ENCODE measurements around the gene PSMB3.
A peak's percentile ranks its signal among the peaks of the same experiment; 100 is the strongest.

Gene PSMB3

GRCh38 chr17:38752308-38753070 lies at the start of gene PSMB3:
Gene PSMB3 (plus strand): TSS chr17:38752741. CDS start chr17:38752827, 86 bp downstream.
- peak; percentile 98 for DNase-seq

GRCh38 chr17:38702916-38703741 lies 49.4 kb upstream of the PSMB3 start:
- DNase-seq = peak; percentile 43

GRCh38 chr17:38703742-38704605 lies 48.6 kb upstream of the PSMB3 start:
- peak; percentile 91 for DNase-seq

- DNase-seq = peak; percentile 65
Measured at GRCh38 chr17:38704606-38705522, 47.7 kb upstream of the PSMB3 start, which contains the start of gene MLLT6. Gene MLLT6 (plus strand): TSS chr17:38705273. CDS start chr17:38705633, 360 bp downstream.

- DNase-seq = no peak
Measured at GRCh38 chr17:38705523-38705802, 47.1 kb upstream of the PSMB3 start.

GRCh38 chr17:38705803-38706504 lies 46.6 kb upstream of the PSMB3 start:
- DNase-seq = no peak

- no peak for DNase-seq
Measured at GRCh38 chr17:38706505-38707216, 45.9 kb upstream of the PSMB3 start.

- DNase-seq = no peak
Measured at GRCh38 chr17:38707678-38708351, 44.7 kb upstream of the PSMB3 start.

GRCh38 chr17:38709104-38709820 lies 43.3 kb upstream of the PSMB3 start:
- no peak for DNase-seq

- DNase-seq = no peak
Measured at GRCh38 chr17:38709864-38710603, 42.5 kb upstream of the PSMB3 start.

- no peak for DNase-seq
Measured at GRCh38 chr17:38710604-38710962, 42.0 kb upstream of the PSMB3 start.

GRCh38 chr17:38710985-38711384 lies 41.6 kb upstream of the PSMB3 start:
- DNase-seq = no peak

- no peak for DNase-seq
Measured at GRCh38 chr17:38711792-38712571, 40.6 kb upstream of the PSMB3 start.

GRCh38 chr17:38712593-38712992 lies 39.9 kb upstream of the PSMB3 start:
- no peak for DNase-seq

GRCh38 chr17:38713456-38714075 lies 39.0 kb upstream of the PSMB3 start:
- DNase-seq = no peak

GRCh38 chr17:38715216-38715943 lies 37.2 kb upstream of the PSMB3 start:
- no peak for DNase-seq

All from stimulated activated CD4-positive, alpha-beta T cell treated with anti-CD3 and anti-CD28 coated beads, Interleukin-1b, Interleukin-23, amount 100 ng/mL, for 48 hours (primary cell).